SK-N-MC (cell line): ENCODE measurements around the gene PEX14.

Experiments
- EZH2 ChIP-seq: fragments of 200-600 bp; sonication (generic); IDR thresholded peaks from one replicate; pipeline ENCODE4 v1.6.1; 2017; ENCODE audit warnings: antibody characterized with exemption
- POLR2AphosphoS5 ChIP-seq: IDR thresholded peaks from 2 replicates; pipeline ENCODE4 v1.6.1; 2012; ENCODE audit warnings: mild to moderate bottlenecking, low read depth, low read length, borderline replicate concordance

DNA sequence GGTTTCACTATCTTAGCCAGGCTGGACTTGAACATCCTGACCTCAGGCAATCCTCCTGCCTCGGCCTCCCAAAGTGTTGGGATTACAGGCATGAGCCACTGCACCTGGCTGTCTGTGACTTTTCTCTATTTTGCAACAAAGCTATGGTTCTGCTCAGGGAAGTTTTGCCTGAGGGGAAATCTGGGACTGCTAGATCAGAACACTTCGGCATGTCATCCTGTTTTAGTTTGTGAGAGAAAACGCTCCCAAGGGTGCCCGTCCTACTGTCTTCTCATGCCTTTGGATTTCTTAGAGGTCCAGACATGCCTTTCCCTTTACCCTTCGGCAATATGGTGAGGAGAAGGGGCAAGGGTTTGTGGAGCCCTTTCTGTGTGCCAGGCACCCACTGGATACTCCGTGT is 30.5 kb upstream of the PEX14 start:
- no peak for TF ChIP-seq EZH2
- no peak for TF ChIP-seq POLR2AphosphoS5
